Tibial artery (tissue), 4 donors: ENCODE measurements around the gene SF3B6.

Experiments
- DNase-seq, 2 donors: peaks; one replicate each; pipeline ENCODE4 v3.0.0-alpha.2; 2019
- H3K27ac ChIP-seq, 2 donors: fragments of 200-600 bp; sonication (generic) in 1 of 2; 1 replicate in 1 of 2; 2 replicates in 1 of 2; pipeline ENCODE4 v1.5.1; 2018 to 2019; ENCODE audit warnings: mild to moderate bottlenecking in 1 of 2
- H3K27me3 ChIP-seq, 2 donors: fragments of 200-600 bp; sonication (generic) in 1 of 2; one replicate each; pipeline versions ENCODE4 v1.5.1 to v1.6.0; 2016 to 2019
- H3K36me3 ChIP-seq, 3 donors: fragments of 200-600 bp; sonication (generic) in 2 of 3; one replicate each; pipeline ENCODE4 v1.5.1; 2016 to 2019; ENCODE audit warnings: mild to moderate bottlenecking in 2 of 3
- H3K4me1 ChIP-seq, 4 donors: fragments of 200-600 bp; sonication (generic) in 2 of 4; 1 replicate in 3 of 4; 2 replicates in 1 of 4; pipeline ENCODE4 v1.5.1; 2016 to 2019
- H3K4me3 ChIP-seq, 2 donors: fragments of 200-600 bp; sonication (generic) in 1 of 2; 1 replicate in 1 of 2; 2 replicates in 1 of 2; pipeline ENCODE4 v1.5.1; 2018 to 2019; ENCODE audit warnings: mild to moderate bottlenecking in 2 of 2
- H3K9me3 ChIP-seq, 3 donors: fragments of 200-600 bp; sonication (generic) in 1 of 3; one replicate each; pipeline ENCODE4 v1.5.1; 2016 to 2019
- intact Hi-C: fragments of 100-400 bp; cut with DNase I; formaldehyde crosslinking; loops from one replicate; pipeline ENCODE4 v1.15.0; 2023; ENCODE audit warnings: low total_unique reads
- TF ChIP-seq, protein P1 (sequence below), 2 experiments: fragments of 200-600 bp in 1 of 2; fragments of 450-650 bp in 1 of 2; IDR thresholded peaks; one replicate each; pipeline ENCODE4 v1.5.1; 2017 to 2019; ENCODE audit warnings: antibody characterized with exemption in 2 of 2, mild to moderate bottlenecking in 1 of 2, moderate library complexity in 1 of 2

The SF3B6 gene

DNA sequence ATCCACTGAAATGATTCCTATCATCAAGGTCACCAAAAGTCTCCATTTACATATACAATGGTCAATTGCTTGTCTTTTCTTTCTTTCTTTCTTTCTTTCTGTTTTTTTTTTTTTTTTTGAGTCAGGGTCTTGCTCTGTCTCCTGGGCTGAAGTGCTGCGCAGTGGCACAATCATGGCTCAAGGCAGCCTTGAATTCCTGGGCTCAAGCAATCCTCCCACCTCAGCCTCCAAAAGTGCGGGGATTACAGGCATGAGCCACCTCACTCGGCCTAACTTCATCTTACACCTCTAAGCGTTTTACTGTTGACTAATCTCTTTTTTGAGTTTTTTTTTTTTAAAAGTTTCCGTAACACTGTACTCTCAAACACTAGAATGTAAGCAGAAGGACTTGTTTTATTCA lies 867 bp downstream of the SF3B6 start:
- Histone ChIP-seq H3K4me3 (peak overlapping the region; percentile 69 to 88), H3K9me3 (no peaks in the 10 kb centered on the region), H3K27me3 (no peaks in the 10 kb centered on the region), H3K27ac (peak overlapping the region; percentile 91 to 99), H3K4me1 (peaks cover 0 to 26% (median 17%) of the 10 kb centered on the region in 4 donors), H3K36me3 (peaks cover 10 to 43% (median 13%) of the 10 kb centered on the region in 3 donors)
- intact Hi-C loops: no loop called here
- TF ChIP-seq, protein P1, sequence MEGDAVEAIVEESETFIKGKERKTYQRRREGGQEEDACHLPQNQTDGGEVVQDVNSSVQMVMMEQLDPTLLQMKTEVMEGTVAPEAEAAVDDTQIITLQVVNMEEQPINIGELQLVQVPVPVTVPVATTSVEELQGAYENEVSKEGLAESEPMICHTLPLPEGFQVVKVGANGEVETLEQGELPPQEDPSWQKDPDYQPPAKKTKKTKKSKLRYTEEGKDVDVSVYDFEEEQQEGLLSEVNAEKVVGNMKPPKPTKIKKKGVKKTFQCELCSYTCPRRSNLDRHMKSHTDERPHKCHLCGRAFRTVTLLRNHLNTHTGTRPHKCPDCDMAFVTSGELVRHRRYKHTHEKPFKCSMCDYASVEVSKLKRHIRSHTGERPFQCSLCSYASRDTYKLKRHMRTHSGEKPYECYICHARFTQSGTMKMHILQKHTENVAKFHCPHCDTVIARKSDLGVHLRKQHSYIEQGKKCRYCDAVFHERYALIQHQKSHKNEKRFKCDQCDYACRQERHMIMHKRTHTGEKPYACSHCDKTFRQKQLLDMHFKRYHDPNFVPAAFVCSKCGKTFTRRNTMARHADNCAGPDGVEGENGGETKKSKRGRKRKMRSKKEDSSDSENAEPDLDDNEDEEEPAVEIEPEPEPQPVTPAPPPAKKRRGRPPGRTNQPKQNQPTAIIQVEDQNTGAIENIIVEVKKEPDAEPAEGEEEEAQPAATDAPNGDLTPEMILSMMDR (IDR thresholded peaks at IDR 0.05): no peak
- DNase-seq: no peak

DNA sequence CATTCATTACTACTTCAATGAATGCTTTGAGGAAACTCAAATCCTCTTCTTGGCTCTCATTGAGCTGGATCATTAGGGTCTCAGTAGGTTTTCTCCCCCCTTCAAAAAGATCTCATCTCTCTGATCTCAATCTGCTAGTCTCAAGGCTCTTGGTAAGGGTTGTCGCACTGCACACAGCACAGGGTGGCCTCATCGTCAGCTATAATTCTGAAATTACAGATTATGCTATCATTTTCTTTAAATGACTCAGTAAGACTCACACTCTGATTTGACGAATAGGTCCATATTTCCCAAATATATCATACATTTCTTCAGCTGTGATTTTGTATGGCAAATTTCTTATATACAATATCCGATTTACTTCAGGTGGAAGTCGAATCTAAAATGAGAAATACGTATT lies 2.3 kb downstream of the SF3B6 start:
- DNase-seq: no peak
- intact Hi-C loops: no loop called here
- Histone ChIP-seq H3K4me3 (no peak overlapping the region), H3K36me3 (peaks cover 24 to 54% (median 25%) of the 10 kb centered on the region in 3 donors), H3K27me3 (no peaks in the 10 kb centered on the region), H3K4me1 (peaks cover 0 to 26% (median 17%) of the 10 kb centered on the region in 4 donors), H3K9me3 (no peaks in the 10 kb centered on the region), H3K27ac (no peak overlapping the region)
- TF ChIP-seq, protein P1 (IDR thresholded peaks at IDR 0.05): no peak

DNA sequence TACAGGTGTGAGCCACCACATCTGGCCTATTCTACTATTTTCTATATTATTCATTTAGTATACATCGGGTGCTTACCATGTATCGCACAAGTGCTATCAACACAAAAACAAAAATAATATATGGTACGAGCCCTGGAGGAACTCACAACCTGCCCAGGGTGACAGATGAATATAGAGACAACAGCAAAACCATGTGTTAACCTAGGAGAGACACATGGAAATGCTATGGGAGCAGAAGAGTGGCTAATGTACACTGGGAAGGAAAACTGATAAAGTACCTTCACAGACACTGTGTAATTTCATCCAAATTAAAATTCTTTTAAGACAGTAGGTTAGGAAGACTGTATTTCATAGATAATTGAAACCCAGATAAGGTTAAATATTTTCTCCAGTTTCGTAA lies 3.9 kb downstream of the SF3B6 start:
- Histone ChIP-seq H3K4me1 (peaks cover 0 to 18% (median 9%) of the 10 kb centered on the region in 4 donors), H3K27me3 (no peaks in the 10 kb centered on the region), H3K4me3 (no peak overlapping the region), H3K9me3 (no peaks in the 10 kb centered on the region), H3K27ac (no peak overlapping the region), H3K36me3 (peaks cover 31 to 67% (median 40%) of the 10 kb centered on the region in 3 donors)
- intact Hi-C loops: no loop called here
- TF ChIP-seq, protein P1 (IDR thresholded peaks at IDR 0.05): no peak
- no peak for DNase-seq

DNA sequence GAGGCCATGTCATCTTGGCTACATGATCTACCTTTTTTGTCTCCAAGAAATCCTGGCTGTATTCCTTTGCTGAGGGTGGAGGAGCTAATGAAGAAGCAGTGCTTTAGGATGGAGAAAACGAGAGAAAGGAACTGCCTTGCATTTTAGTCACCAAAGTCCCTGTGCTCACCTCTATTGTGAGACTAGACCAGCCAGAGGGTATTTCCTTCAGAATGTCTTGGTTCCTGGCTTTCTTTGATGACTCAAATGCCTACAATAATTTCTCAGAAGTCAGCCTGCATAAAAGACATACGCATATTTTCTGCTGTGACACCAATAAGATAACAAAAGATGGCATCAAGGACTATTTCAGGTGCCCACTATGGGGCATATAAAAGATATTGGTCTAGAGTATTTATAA lies 10.8 kb downstream of the SF3B6 start:
- H3K4me1 ChIP-seq: no peaks in the 10 kb centered on the region
- no peak overlapping the region for H3K27ac ChIP-seq
- H3K9me3 ChIP-seq: no peaks in the 10 kb centered on the region
- H3K4me3 ChIP-seq: no peak overlapping the region
- TF ChIP-seq, protein P1 (IDR thresholded peaks at IDR 0.05): no peak
- intact Hi-C loops: no loop called here
- peaks cover 28 to 70% (median 37%) of the 10 kb centered on the region in 3 donors for H3K36me3 ChIP-seq
- DNase-seq: no peak
- H3K27me3 ChIP-seq: no peaks in the 10 kb centered on the region

DNA sequence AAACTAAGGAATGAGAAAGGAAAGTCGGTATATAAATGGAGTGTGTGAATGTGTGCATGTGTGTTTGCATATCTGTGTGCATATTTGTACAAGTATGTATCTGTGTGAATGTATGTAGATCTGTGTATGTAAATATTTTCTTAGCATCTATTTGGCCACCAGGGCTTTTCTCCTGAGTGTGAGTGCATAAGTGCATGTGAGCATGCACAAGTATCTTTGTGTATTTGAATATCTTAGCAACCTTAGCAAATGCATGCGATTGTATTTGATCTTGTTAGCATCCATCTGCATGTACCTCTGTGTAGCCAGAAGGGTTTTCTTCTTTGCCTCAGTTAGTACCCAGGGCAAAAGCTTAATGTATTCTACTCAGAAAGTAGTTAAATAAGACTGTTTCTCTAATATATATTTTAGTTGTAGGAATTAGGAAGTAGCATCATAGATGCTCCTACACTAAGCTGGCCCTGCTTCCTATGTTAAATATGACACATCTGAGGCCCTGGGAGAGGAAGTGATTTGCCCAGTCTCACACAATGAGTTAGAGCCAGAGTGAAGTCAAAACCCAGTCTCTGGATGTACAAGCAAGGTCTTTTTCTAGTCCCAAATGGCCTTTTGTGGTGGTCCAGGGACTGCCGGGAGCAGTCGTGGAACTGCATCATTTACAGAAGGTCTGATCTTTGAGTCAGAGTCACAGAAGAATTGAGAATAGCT lies 17.4 kb downstream of the SF3B6 start:
- H3K9me3 ChIP-seq: no peaks in the 10 kb centered on the region
- intact Hi-C loops: no loop called here
- H3K27me3 ChIP-seq: no peaks in the 10 kb centered on the region
- no peak for DNase-seq
- no peak overlapping the region for H3K27ac ChIP-seq
- TF ChIP-seq, protein P1 (IDR thresholded peaks at IDR 0.05): no peak
- H3K36me3 ChIP-seq: peaks cover 0 to 13% (median 0%) of the 10 kb centered on the region in 3 donors
- H3K4me3 ChIP-seq: no peak overlapping the region
- H3K4me1 ChIP-seq: no peaks in the 10 kb centered on the region
